Measurements from ENCODE around the gene HINT1.
"Not testable (repeated sequence)": the region's sequence is repeated elsewhere in the genome, so short reads cannot be mapped to it uniquely, and the experiment has no call there.

HINT1 gene

GRCh38 chr5:131170540-131171275 is 5.7 kb upstream of the HINT1 start, which contains the start of gene LYRM7:
Gene LYRM7, plus strand, starts transcription at chr5:131170944. Its CDS starts 77 bp downstream, at chr5:131171021.
- DNase-seq: peak; percentile 99

DNA sequence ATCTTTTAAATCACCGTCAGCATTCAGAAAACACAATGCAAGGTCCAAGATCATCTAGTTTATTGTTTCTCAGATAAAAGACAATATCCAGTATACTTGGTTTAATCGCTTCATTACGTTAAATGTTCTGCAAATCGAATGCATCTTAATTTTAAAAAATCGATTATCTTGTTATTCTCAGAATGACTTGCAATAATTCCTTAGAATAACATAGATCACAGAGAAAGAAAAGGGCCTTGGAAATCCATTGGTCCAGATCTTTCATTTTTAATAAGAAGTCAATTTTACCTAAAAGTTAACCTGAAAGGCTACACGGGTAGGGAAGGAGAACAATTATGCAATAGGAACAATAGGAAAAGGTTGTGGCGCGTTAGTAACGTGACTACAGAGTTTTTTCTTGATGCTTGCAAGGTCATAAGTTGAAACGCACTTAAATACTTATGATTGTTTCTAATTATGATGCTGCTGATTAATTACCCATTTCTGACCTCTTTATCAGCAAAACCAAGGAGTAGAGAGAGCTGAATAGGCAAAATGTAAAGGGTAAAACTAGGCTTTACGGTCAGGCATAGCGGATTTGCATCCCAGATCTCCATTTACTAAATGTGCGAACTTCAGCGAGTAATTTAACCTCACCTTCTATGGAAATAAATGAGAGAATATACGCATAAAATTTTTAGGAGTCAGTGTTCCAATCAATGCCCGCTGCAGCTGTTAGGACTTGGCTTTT is 4.9 kb upstream of the HINT1 start:
- no peak for DNase-seq

DNA sequence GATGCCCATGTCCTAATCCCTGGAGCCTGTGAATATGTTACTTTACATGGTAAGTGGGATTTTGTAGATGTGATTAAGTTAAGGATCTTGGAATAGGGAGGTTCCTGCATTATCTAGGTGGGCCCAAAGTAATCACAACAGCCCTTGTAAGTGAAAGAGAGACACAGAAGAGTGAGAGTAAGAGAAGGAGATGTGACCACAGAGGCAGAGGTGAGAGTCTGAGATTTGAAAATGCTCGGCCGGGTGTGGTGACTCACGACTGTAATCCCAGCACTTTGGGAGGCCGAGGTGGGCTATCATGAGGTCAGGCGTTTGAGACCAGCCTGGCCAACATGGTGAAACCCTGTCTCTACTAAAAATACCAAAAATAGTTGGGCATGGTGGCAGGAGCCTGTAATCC is 2.6 kb upstream of the HINT1 start:
- DNase-seq: no peak

- peak; percentile 74 for DNase-seq
These were observed 601 bp downstream of the HINT1 start for GRCh38 chr5:131164191-131165118.

GRCh38 chr5:131163276-131164119 is 1.6 kb downstream of the HINT1 start:
- no peak for DNase-seq

- DNase-seq: no peak
These were observed 4.9 kb downstream of the HINT1 start for GRCh38 chr5:131160134-131160533.

- no peak for DNase-seq
These were observed 8.1 kb downstream of the HINT1 start for GRCh38 chr5:131156957-131157356.

GRCh38 chr5:131156385-131156784 is 8.7 kb downstream of the HINT1 start:
- DNase-seq: no peak

- DNase-seq: no peak
These were observed 13.8 kb downstream of the HINT1 start for GRCh38 chr5:131151216-131151615.

DNA sequence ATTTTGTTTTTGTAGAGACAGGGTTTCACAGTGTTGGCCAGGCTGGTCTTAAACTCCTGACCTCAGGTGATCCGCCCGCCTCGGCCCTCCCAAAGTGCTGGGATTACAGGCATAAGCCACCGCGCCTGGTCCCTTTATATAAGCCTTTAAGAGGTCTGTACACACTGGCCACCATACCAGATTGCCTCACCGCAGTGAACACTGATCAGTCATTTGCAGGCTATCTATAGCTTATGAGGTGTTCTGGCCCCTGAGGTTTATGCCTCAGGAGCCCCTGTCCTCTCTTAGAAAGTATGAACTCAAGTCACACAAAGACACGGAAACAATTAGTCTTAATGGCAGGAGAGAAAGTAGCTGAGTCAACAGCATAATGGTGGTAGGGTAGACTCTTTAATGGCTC is 14.6 kb downstream of the HINT1 start:
- no peak for DNase-seq

DNA sequence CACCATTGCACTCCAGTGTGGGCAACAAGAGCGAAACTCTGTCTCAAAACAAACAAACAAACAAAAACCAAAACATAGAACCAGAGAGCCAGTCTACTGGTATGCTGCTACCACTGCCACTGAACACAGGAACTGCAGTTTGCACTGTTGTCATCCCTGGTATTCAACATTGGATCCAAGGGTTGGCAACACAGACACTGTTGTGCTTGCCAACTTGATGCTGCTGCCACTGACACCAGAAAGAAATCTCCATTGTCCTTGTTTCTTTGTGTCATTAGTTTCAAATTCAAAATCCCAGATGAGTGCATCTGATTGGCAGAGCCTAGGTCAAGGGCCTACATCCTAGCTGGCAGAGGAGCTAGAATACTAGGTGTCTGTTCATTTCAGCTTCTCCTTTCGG is 16.2 kb downstream of the HINT1 start:
- DNase-seq: no peak

- DNase-seq: no peak
These were observed 17.8 kb downstream of the HINT1 start for GRCh38 chr5:131147258-131147657.

- DNase-seq: no peak
These were observed 22.0 kb downstream of the HINT1 start for GRCh38 chr5:131142970-131143617.

DNA sequence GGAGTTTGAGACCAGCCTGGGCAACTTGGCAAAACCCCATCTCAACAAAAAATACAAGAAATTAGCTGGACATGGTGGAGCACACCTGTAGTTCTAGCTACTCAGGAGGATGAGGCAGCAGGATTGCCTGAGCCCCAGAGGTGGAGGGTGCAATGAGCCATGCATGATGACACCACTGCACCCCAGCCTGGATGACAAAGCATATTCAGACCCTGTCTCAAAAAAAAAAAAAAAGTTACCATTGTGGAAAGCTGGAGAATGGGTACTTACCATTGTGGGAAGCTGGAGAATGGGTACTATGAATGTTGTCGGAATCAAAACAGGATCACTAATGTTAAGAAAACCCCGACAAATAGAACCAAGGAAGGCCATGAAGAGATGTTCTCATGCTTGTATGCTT is 25.7 kb downstream of the HINT1 start:
- DNase-seq: no peak

GRCh38 chr5:131138406-131138805 is 26.6 kb downstream of the HINT1 start:
- DNase-seq: not testable (repeated sequence)

- not testable (repeated sequence) for DNase-seq
These were observed 32.0 kb downstream of the HINT1 start for GRCh38 chr5:131133091-131133490.

DNA sequence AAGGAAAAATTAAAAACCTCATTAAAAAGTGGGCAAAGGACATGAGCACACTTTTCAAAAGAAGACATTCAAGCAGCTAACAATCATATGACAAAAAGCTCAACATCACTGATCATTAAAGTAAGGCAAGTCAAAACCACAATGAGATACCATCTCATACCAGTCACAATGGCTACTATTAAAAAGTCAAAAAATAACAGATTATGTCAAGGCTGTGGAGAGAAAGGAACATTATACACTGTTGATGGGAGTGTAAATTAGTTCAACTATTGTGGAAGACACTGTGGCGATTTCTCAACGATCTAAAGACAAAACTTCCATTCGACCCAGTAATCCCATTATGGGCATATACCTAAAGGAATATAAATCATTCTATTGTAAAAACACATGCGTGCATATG is 35.8 kb downstream of the HINT1 start:
- DNase-seq: no peak

DNA sequence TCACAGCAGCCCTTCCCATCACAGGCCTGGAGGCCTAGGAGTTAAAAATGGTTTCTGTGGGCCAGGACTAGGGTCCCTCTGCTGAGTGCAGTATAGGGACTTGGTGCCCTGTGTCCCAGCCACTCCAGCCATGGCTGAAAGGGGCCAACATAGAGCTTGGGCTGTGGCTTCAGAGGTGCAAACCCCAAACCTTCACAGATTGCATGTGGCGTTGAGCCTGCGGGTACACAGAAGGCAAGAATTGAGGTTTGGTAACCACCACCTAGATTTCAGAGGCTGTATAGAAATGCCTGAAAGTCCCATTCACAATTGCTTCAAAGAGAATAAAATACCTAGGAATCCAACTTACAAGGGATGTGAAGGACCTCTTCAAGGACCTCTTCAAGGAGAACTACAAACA is 37.8 kb downstream of the HINT1 start:
- DNase-seq: not testable (repeated sequence)

DNA sequence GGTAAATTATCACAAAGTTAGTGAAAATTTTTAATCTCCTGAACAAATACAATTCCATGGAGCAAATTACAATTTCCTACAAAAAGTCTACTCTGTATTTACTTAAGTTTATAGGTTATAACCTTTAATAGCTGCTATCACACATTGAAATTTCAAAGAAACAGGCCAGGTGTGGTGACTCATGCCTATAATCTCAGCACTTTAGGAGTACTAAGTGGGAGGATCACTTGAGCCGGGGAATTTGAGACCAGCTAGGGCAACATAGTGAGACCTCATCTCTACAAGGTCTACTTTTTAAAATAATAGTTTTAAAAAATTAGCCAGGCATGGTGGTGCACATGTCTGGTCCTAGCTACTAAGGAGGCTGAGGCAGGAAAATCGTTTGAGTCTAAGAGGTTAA is 50.3 kb downstream of the HINT1 start:
- no peak for DNase-seq

DNA sequence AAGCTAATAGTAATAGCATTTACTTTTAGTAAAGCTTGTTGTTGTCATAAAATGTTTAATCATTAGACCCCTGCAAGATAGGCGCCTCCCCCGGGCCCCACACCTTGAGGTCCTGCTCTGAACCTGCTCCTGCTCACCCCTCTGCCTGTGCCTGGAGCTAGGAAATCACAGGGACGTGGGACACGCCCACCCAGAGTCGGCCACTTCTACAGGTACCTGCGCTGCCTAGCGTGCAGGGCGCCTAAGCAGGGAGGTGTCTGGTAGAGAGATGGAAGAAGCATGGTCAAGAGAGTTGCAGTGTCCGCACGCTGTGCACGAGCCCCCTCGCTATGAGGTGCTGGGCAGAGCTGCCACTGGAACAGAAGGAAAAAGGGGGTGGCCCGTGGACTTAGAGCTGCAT is 52.6 kb downstream of the HINT1 start:
- DNase-seq: no peak

GRCh38 chr5:131110256-131110594 is 54.8 kb downstream of the HINT1 start:
- no peak for DNase-seq
